Activated naive CD4-positive, alpha-beta T cell treated with Interleukin-2 at 50 U/mL for 16 hours (primary cell): Measurements from ENCODE around the gene MICU2.
A peak's percentile ranks its signal among the peaks of the same experiment; 100 is the strongest.

Experiments
- DNase-seq: peaks from one replicate; pipeline ENCODE4 v3.0.0-alpha.2; 2020

Gene MICU2

DNA sequence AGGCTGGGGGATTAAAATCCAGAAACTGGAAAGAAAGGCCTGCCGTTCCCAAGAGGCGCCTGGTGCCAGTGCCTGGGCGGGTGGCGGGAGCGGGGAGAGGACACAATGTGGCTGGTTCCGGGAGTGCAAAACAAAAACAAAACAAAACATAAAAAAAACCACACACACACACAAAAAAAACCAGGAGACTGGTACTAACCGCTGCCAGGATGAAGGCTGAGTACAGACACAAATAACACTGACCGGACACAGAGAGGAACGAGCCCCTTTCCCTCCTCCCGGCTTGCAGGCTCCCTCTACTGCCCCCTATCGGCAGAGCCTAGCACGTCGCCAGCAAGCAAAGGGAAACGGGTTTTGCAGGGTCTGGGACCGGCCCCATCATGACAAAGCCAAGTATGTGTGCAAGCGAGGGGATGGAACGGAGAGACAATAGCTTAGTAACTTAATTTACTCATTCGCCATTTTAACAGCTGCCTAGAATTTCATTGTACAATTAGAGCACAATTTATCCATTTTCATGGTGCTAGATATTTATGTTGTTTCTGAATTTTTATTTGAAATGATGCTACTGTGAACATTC, 127.0 kb downstream of the MICU2 start:
- peak; percentile 81 for DNase-seq

DNA sequence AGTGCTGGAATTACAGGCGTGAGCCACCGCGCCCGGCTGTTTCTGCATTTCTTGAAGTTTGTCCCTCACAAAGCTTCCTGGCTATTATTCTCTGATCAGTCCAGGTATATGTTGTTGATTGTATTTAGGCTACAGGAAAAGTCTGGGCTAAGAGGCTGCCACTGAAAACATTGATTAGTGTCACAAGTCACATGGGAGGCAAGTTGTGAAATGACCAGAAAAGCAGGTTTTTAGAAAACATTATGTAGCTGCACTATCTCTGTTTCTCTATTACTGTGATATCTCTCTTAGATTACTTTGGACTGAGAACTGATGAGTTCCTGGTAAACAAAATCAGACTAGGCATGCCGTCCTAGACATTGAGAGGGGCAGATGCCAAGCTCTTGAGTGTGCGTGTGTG, 128.9 kb downstream of the MICU2 start:
- no peak for DNase-seq

DNA sequence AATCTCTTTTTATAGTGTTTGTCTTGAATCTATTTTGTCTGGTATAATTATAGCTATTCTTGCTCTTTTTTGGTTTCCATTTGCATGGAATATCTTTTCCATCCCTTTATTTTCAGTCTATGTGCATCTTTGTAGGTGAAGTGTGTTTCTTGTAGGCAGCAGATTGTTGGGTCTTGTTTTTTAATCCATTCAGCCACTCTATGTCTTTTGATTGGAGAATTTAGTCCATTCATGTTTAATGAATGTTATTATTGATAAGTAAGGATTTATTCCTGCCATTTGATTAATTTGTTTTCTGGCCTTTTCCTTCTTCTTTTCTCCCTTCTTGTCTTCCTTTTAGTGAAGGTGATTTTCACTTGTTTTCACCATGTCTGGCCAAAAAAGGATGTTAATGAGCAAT, 133.2 kb downstream of the MICU2 start:
- DNase-seq, result no peak

DNA sequence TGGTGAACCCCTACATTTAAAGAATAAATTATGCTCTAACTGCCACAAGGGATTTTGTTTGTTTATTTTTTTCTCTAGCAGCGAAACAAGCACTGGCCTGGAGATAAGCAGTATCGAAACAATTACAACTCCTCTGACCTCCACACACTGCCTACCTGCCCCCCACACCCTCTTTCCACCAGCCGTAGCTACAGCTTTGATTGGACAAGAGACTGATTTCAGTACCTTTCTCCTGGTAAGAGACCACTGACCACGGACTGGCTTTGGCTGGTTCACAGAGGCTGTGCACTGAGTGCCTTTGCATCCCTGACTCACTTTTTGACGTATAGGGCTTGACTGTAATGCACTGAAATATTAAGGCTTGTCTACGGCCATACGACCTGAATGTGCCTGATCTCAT, 137.4 kb downstream of the MICU2 start:
- DNase-seq, result no peak

DNA sequence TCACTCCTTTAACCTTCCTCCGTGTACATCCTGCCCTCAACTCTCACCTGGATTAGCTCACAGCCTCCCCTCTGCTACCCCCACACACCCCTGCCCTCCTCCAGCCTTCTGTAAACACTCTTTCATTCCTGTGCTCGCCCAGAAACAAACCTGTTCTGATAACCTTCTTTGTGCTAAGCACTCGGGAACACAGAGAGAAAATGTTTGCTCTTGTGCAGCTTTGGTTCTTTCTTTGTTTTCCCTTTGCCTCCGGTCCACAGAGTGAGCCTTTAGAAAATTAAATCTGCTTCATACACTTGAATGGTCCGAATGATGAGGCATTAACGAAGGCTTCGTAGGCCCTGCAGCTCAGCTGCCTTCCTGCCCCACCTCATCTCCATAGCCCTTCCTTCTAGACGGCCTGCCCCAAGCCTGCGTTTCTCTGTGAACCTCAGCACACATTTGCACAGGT, 138.2 kb downstream of the MICU2 start:
- DNase-seq, result no peak

DNA sequence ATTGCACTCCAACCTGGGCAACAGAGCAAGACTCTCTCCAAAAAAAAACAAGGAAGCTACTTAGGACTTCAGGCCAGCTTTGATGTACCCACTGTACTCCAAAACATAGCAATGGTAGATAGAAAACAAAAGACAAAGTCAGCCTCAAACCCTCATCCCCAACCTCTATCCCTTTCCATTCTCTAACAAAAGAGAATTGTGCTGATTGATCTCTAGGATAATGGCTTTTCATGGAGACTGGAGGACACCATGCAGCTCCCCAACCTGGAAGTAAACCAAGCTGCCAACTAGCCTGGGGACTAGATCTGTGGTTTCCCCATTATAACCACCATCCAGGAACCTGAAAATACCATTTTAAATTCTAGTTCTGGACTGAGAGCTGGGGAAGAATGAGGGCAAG, 140.5 kb downstream of the MICU2 start:
- no peak for DNase-seq

DNA sequence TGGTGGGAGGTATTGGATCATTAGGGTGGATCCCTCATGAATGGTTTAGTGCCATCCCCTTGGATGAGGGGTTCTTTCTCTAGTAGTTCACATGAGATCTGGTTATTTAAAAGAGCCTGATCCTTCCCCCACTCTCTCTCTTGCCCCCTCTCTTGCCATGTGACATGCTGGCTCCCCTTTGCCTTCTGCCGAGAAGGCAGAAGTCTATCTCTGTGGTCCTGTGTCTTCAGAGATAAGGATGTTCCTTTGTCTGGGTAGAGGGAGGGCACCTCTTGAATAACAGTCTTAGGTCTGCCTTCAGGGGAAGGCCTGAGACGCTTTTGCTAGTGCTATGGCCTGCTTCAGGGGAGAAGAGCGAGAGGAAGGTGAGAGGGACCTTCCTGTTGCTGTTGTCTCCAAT, 142.8 kb downstream of the MICU2 start:
- no peak for DNase-seq

DNA sequence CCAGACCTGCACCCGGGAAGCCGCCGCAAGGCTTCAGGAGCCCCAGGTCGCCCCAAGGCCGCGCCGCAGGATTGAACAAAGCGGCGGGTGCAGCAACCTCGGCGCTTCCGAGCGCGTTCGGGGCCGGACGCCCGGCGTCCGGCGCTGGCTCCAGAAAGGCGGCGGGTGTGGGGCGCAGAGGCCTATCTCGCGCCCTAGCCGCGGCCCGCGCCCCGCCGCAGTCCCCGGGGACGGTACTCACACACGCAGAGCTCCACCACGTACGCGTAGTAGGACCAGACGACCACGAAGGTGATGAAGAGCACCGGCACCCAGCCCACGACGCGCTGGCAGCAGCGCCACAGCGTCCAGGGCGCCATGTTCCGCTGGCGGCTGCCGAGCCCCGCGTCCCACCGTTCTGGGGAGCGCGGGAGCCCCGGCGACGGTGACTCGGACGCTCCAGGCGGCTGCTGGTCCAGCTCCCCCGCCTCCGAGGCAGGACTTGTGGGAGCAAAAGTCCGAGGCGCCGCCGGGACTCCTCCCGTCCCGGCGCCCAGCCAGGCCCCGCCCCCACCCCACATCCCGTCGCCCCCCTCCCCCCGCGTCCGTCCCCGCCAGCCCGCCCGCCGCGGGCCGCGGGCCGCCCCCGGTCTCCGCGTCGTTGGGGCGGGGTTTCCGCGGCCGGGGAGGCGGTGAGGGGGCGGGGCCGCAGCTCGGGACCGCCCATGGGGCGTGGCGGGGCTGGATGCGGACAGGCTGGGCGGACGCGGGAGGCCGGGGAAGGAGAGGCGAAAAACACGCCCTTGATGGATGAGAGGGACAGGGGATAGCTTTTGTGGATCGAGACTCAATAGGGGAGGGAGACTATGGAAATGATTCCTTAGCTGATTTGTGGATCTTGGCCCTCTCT, 144.9 kb downstream of the MICU2 start, which contains the start of gene ZDHHC20:
ZDHHC20 (minus strand) TSS at position 491 of the 889 bp plus-strand sequence; CDS start at position 359, 132 bp downstream.
- DNase-seq, result peak; percentile 91

DNA sequence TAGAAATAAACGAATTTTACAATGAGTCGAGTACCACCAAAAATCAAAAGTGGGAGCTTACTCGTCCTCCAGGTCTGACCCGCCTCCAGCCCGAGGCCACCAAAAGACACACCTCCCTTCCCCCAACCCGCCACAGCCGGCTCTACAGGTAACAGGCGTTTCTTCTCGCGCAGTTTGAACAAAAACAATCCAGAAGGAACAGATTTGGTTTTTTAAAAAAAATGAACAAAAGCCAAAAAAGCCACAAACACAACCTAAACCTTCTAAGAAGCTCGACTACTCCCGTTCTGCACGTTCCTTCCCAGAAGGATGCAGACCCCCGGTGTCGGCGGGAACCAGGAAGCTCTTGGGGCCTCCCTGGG, 145.5 kb downstream of the MICU2 start:
- DNase-seq, result peak; percentile 53

DNA sequence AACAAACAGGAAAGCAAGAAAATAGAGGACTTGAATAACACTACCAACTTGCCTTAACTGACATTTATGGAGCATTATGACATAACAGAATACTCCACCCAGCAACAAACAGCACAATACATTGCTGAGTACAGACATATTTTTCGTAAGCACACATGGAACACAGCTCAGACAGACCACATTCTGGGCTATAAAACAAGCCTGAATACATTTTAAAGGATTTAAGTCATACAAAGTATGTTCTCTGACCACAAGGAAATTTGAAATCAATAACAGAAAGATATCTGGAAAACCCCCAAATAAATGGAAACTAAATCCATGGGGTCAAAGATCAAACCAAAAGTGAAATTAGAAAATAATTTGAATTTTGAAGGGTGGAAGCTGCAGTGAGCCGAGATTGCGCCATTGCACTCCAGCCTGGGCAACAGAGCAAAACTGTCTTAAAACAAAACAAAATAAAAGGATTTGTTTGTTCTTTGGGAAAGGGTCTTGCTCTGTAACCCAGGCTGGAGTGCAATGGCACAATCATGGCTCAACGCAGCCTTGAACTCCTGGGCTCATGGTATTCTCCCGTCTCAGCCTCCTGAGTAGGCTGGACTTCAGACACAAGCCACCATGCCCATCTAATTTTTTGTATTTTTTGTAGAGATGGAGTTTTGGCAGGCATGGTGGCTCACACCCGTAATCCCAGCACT, 150.4 kb downstream of the MICU2 start:
- no peak for DNase-seq

DNA sequence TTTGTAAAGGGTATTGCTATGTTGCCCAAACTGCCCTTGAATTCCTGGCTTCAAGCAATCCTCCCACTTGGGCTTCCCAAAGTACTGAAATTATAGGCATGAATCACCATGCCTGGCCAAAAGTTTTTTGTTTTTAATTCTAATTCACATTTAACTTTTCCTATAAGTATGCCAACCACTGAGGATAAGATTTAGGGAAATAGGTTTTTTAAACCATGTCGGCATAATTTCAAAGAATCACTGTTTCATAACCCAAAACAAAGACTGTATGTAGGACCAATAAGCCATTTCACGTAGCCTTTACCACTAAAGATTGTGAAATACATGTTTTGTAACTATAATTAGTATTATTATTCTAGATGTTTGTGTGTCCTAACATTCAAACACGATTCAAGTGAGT, 153.0 kb downstream of the MICU2 start:
- DNase-seq, result no peak

DNA sequence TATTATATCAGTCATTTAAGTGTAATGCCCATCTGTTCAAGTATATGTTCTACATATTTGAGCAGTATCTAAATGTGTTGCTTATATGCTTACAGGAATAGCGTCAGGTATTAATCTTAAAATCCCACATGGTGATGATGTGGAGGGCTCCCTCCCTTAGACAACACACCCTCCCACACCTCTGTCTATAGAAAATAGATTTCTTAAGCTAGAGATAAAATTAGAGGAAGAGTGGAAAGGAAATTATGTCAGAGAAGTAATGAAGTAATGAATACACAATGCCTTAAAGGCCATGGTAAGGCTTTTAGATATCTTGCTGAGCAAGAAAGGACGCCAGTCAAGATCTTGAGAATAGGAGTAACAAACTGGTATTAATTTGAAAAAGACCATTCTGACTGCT, 157.3 kb downstream of the MICU2 start:
- DNase-seq, result no peak

DNA sequence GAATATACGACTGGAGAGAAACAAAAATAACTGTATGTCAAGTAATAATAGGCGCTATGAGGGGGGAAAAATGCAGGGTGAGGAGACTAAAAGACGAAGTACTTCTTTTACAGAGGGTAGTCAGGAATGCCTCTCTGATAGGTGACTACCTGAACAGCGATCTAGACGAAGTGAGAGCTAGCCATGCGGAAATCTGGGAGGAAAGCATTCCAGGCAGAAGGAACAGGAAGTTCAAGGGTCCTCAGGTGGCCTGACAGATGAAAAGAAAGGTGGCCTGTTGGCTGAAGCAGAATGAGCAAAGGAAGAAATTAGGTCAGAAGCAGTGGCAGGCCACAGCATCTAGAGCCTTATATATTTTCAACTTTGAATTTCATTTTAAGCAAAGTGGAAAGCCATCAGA, 158.2 kb downstream of the MICU2 start:
- no peak for DNase-seq

DNA sequence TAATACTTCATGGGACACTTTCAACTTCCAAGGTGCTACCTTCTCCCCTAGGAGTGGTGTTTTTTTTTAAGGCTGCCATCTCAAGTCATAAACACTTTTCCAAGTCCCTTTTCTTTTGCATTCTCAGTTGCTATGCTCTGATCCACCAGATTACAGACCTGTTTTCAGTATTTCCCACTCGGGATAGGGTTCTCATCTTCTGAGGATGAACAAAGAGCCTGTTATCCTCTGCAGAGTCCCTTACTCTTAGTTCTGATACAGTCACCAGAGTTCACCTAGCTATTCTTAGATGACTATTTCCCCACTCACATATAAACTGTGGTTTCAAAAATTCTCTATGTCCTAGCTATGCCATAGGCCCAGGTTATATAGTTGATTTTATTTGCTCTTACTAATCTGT, 160.8 kb downstream of the MICU2 start:
- DNase-seq, result no peak
